H1 (cell line): Measurements from ENCODE around the gene TSHB. TPM values are rescaled to one million over a fixed set of nuclear protein-coding genes. Genes with fewer than 3 reads are reported as not detected.

Source experiments
- CTCF ChIA-PET: fragments of 300-600 bp; sonication (Branson Sonifier 250); formaldehyde crosslinking; loops from one replicate; lab custom pipeline; 2021; ENCODE audit not compliant: partially characterized antibody; lab: Charles Lee
- POLR2A ChIA-PET: fragments of 300-600 bp; sonication (Branson Sonifier 250); formaldehyde crosslinking; loops from one replicate; lab custom pipeline; 2021; ENCODE audit warnings: inconsistent platforms; ENCODE audit not compliant: partially characterized antibody; lab: Charles Lee
- DNase-seq, 2 experiments: peaks; one replicate each; pipeline versions ENCODE4 v3.0.0 to v3.0.0-alpha.2; 2010 to 2022; ENCODE audit warnings: low spot score in 2 of 2, low read depth in 1 of 2, mixed read lengths in 1 of 2
- FAIRE-seq: peaks from 2 replicates; lab custom pipeline; 2011; peaks lifted over from hg19 to GRCh38; lab: Jason Lieb, UNC
- H2AFZ ChIP-seq: 2 replicates; pipeline ENCODE4 v1.8.1; 2012; ENCODE audit warnings: low read length, inconsistent platforms
- H2AK5ac ChIP-seq: 2 replicates; pipeline ENCODE4 v1.6.1; 2013; ENCODE audit warnings: low read depth, low read length
- H2BK120ac ChIP-seq: replicated peaks from 2 replicates; pipeline ENCODE3; 2013; ENCODE audit warnings: low read depth, low read length, inconsistent platforms
- H2BK12ac ChIP-seq: 2 replicates; pipeline ENCODE4 v1.6.1; 2013; ENCODE audit warnings: low read depth, low read length
- H2BK15ac ChIP-seq: 2 replicates; pipeline ENCODE4 v1.6.1; 2013; ENCODE audit warnings: low read length
- H2BK20ac ChIP-seq: 2 replicates; pipeline ENCODE4 v1.6.1; 2013; ENCODE audit warnings: low read length
- H2BK5ac ChIP-seq: 2 replicates; pipeline ENCODE4 v1.6.1; 2013; ENCODE audit warnings: low read depth, low read length
- H3K14ac ChIP-seq: 2 replicates; pipeline ENCODE4 v1.6.1; 2013; ENCODE audit warnings: inconsistent platforms; ENCODE audit not compliant: insufficient read length
- H3K18ac ChIP-seq: 2 replicates; pipeline ENCODE4 v1.6.1; 2013; ENCODE audit warnings: low read length; ENCODE audit errors: extremely low read depth
- H3K23ac ChIP-seq: 2 replicates; pipeline ENCODE4 v1.6.1; 2013; ENCODE audit warnings: inconsistent platforms; ENCODE audit not compliant: insufficient read length
- H3K23me2 ChIP-seq: 2 replicates; pipeline ENCODE4 v1.6.1; 2013; ENCODE audit warnings: low read depth, low read length
- H3K27ac ChIP-seq: 2 replicates; pipeline ENCODE4 v1.6.1; 2011; ENCODE audit warnings: low read depth, low read length, inconsistent platforms
- H3K27me3 ChIP-seq, 4 experiments: replicated peaks in 1 of 4; 1 replicate in 1 of 4; 2 replicates in 3 of 4; pipeline versions ENCODE4 v1.6.1 to v1.8.1; 2011 to 2013; ENCODE audit warnings: low read length in 3 of 4, mild to moderate bottlenecking in 3 of 4, inconsistent platforms in 2 of 4, mixed read lengths in 2 of 4, moderate library complexity in 1 of 4; ENCODE audit not compliant: control insufficient read depth in 3 of 4, insufficient read depth in 3 of 4; ENCODE audit errors: extremely low read depth in 1 of 4
- H3K36me3 ChIP-seq, 4 experiments: 2 replicates each; pipeline versions ENCODE4 v1.6.1 to v1.8.1; 2011 to 2013; ENCODE audit warnings: mild to moderate bottlenecking in 4 of 4, low read length in 3 of 4, moderate library complexity in 2 of 4, control low read depth in 1 of 4, inconsistent platforms in 1 of 4; ENCODE audit not compliant: insufficient read depth in 4 of 4, control insufficient read depth in 2 of 4
- H3K4ac ChIP-seq: replicated peaks from 2 replicates; pipeline ENCODE3; 2013; ENCODE audit warnings: low read length, low read depth, mixed read lengths, inconsistent platforms; ENCODE audit not compliant: insufficient read length
- H3K4me1 ChIP-seq, 4 experiments: replicated peaks in 1 of 4; 1 replicate in 1 of 4; 2 replicates in 3 of 4; pipeline versions ENCODE4 v1.6.1 to v1.8.1; 2011 to 2013; ENCODE audit warnings: low read length in 3 of 4, inconsistent platforms in 2 of 4, mixed read lengths in 1 of 4; ENCODE audit not compliant: insufficient read depth in 4 of 4, control insufficient read depth in 3 of 4
- H3K4me2 ChIP-seq, 2 experiments: 2 replicates each; pipeline versions ENCODE4 v1.6.1 to v1.8.1; 2011 to 2013; ENCODE audit warnings: low read depth in 2 of 2, low read length in 2 of 2, control low read depth in 1 of 2, inconsistent platforms in 1 of 2, mild to moderate bottlenecking in 1 of 2; ENCODE audit not compliant: insufficient read depth in 1 of 2
- H3K4me3 ChIP-seq, 4 experiments: fragments of 200-600, 300-600 bp in 1 of 4; sonication (generic), shearing (Covaris generic), sonication (Bioruptor Twin) in 1 of 4; 2 replicates each; pipeline versions ENCODE4 v1.5.1 to v1.8.1; 2011 to 2016; ENCODE audit warnings: low read length in 4 of 4, low read depth in 3 of 4, control low read depth in 2 of 4, inconsistent platforms in 2 of 4, mild to moderate bottlenecking in 2 of 4, mixed read lengths in 1 of 4, moderate library complexity in 1 of 4; ENCODE audit not compliant: insufficient read depth in 2 of 4; ENCODE audit errors: extremely low read depth in 1 of 4
- H3K56ac ChIP-seq: replicated peaks from 2 replicates; pipeline ENCODE3; 2013; ENCODE audit warnings: low read depth, mild to moderate bottlenecking, mixed read lengths, low read length, inconsistent platforms; ENCODE audit not compliant: insufficient read length
- H3K79me1 ChIP-seq: 2 replicates; pipeline ENCODE4 v1.6.1; 2013; ENCODE audit warnings: low read depth, low read length, control low read depth
- H3K79me2 ChIP-seq, 2 experiments: 2 replicates each; pipeline versions ENCODE4 v1.6.1 to v1.8.1; 2012 to 2013; ENCODE audit warnings: low read length in 2 of 2, mild to moderate bottlenecking in 2 of 2, inconsistent platforms in 1 of 2; ENCODE audit not compliant: insufficient read depth in 2 of 2, control insufficient read depth in 1 of 2
- H3K9ac ChIP-seq, 4 experiments: replicated peaks in 1 of 4; 1 replicate in 1 of 4; 2 replicates in 3 of 4; pipeline versions ENCODE4 v1.6.1 to v1.8.1; 2011 to 2013; ENCODE audit warnings: low read depth in 3 of 4, low read length in 3 of 4, control low read depth in 2 of 4, mild to moderate bottlenecking in 2 of 4, moderate library complexity in 2 of 4, inconsistent platforms in 1 of 4; ENCODE audit errors: extremely low read depth in 1 of 4
- H3K9me3 ChIP-seq, 2 experiments: 2 replicates each; pipeline versions ENCODE4 v1.6.1 to v1.8.1; 2012 to 2013; ENCODE audit warnings: mild to moderate bottlenecking in 2 of 2, moderate library complexity in 2 of 2, control low read depth in 1 of 2, inconsistent platforms in 1 of 2, low read depth in 1 of 2, low read length in 1 of 2, mixed read lengths in 1 of 2; ENCODE audit not compliant: insufficient read depth in 2 of 2
- H4K20me1 ChIP-seq, 2 experiments: replicated peaks in 1 of 2; 2 replicates each; pipeline versions ENCODE3 to v1.8.1; 2011 to 2013; ENCODE audit warnings: inconsistent platforms in 2 of 2, low read length in 2 of 2, mild to moderate bottlenecking in 1 of 2; ENCODE audit not compliant: insufficient read depth in 2 of 2, control insufficient read depth in 1 of 2
- H4K5ac ChIP-seq: 2 replicates; pipeline ENCODE4 v1.6.1; 2013; ENCODE audit warnings: low read length, low read depth, mixed read lengths, inconsistent platforms; ENCODE audit not compliant: insufficient read length
- H4K8ac ChIP-seq: 2 replicates; pipeline ENCODE4 v1.8.0; 2013; ENCODE audit warnings: mild to moderate bottlenecking, moderate library complexity, low read length, inconsistent platforms; ENCODE audit not compliant: insufficient read depth; ENCODE audit errors: extremely low read depth
- H4K91ac ChIP-seq: replicated peaks from 2 replicates; pipeline ENCODE3; 2013; ENCODE audit warnings: low read length, mixed read lengths, inconsistent platforms; ENCODE audit not compliant: insufficient read length
- BCL11A ChIP-seq, 2 experiments: IDR thresholded peaks; one replicate each; pipeline ENCODE4 v1.6.1; 2011; ENCODE audit warnings: low read depth in 2 of 2, low read length in 2 of 2, mild to moderate bottlenecking in 2 of 2
- CHD2 ChIP-seq: IDR thresholded peaks from 2 replicates; pipeline ENCODE4 v1.6.1; 2012; ENCODE audit warnings: low read length, improper control_type of control experiment
- GABPA ChIP-seq: IDR thresholded peaks from 2 replicates; pipeline ENCODE4 v1.6.1; 2011; ENCODE audit warnings: mild to moderate bottlenecking, low read length, moderate library complexity, borderline replicate concordance; ENCODE audit not compliant: insufficient read depth
- HDAC6 ChIP-seq: IDR thresholded peaks from one replicate; pipeline ENCODE4 v1.7.1; 2012; ENCODE audit warnings: low read depth, mild to moderate bottlenecking, inconsistent platforms, low read length, moderate library complexity
- SAP30 ChIP-seq: fragments of 300-600 bp; sonication (generic); IDR thresholded peaks from 2 replicates; pipeline ENCODE4 v1.7.1; 2012; ENCODE audit warnings: low read length, moderate library complexity, mild to moderate bottlenecking, inconsistent platforms; ENCODE audit not compliant: insufficient read depth, insufficient replicate concordance
- SRF ChIP-seq: IDR thresholded peaks from 2 replicates; pipeline ENCODE4 v1.6.1; 2011; ENCODE audit warnings: mild to moderate bottlenecking, low read depth, low read length, moderate library complexity
- WGBS, 2 experiments: shearing (Covaris generic) in 1 of 2; methylation state at CpG; one replicate each; pipeline versions ENCODE4 v1.1.6 to v1.1.7; 2013 to 2015; ENCODE audit warnings: low lambda C conversion rate in 2 of 2, mixed read lengths in 2 of 2, inconsistent platforms in 1 of 2, low coverage in 1 of 2, missing lambda C conversion rate in 1 of 2; ENCODE audit not compliant: insufficient replicate concordance in 2 of 2, insufficient coverage in 1 of 2, insufficient read length in 1 of 2; ENCODE audit errors: extremely low coverage in 1 of 2, missing lambda C conversion rate in 1 of 2; 5-methylcytosine and 5-hydroxymethylcytosine counted together
- polyA plus RNA-seq, 7 experiments: library from polyadenylated mRNA; depleted of rRNA in 3 of 7; stranded (reverse) in 5 of 7; unstranded in 2 of 7; fragments of >200 nt in 5 of 7; fragments of 200-250 nt in 2 of 7; gene quantifications; 1 replicate in 5 of 7; 2 replicates in 1 of 7; 4 replicates in 1 of 7; pipeline versions ENCODE4 v1.2.1 to v1.2.3, GENCODE V29; 2011 to 2013; ENCODE audit warnings: missing spikeins in 2 of 7, mixed read lengths in 2 of 7
- total RNA-seq: library from RNA; stranded (reverse); fragmentation: NEBNext Ultra II Directional; extraction: Animal tissue kit (Norgen Biotek cat#: 25700); gene quantifications from 2 replicates; pipeline ENCODE4 v1.2.1, GENCODE V29; 2021

The TSHB gene
- total and polyA plus RNA-seq, 2 of the 8 experiments (the other 6 are each of a cell fraction or from before 2014, with no cell fraction given) = not detected

DNA sequence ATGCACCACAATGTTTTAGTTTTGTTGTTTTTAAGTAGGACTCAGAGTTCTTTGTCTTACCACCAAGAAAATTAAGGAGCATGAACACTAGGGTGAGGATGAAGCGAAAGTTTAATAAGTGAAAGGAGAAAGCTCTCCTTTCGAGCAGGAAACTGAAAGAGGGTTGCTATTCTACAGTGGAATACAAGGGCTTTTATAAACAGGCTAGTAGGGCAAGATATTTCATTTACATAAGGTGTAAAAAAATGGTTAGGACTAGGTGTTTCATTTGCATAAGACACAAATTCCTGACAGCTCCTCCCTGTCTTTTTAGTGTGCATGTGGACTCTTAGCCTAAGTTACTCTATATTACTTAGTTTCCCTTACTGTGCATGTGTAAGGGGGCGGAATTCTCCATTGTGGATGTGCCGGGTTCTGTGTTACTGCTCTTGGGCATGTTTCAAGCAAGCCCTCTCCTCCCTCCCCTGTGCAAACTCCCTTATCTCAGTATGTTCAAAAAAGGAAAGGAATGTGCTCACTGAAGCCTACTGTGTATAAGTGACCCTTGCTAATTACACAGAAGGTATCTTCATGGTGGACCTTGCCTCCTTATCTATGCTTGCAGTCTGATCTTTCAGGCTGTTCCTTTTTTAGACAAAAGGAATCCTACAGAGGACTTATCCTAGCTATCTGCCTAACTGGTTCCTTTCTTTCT, 7.3 kb downstream of the TSHB start:
- Histone ChIP-seq H3K56ac (no peak overlapping the region), H3K36me3 (no peaks in the 10 kb centered on the region), H3K23ac (no peak overlapping the region), H2BK20ac (no peak overlapping the region), H3K9ac (no peak overlapping the region), H4K5ac (no peak overlapping the region), H3K79me1 (no peaks in the 10 kb centered on the region), H4K8ac (no peak overlapping the region), H2BK12ac (no peak overlapping the region), H3K4me2 (no peak overlapping the region), H3K27me3 (no peaks in the 10 kb centered on the region), H3K9me3 (no peaks in the 10 kb centered on the region), H4K20me1 (no peaks in the 10 kb centered on the region), H3K4me3 (no peak overlapping the region), H3K14ac (no peak overlapping the region), H2BK15ac (no peak overlapping the region), H2BK5ac (no peak overlapping the region), H2AK5ac (no peak overlapping the region), H2BK120ac (no peak overlapping the region), H3K23me2 (peaks cover 2% of the 10 kb centered on the region; the same call in 1 of the 2 replicates), H4K91ac (no peak overlapping the region), H3K4ac (no peak overlapping the region), H3K18ac (no peak overlapping the region), H3K79me2 (no peaks in the 10 kb centered on the region), H3K4me1 (no peaks in the 10 kb centered on the region), H3K27ac (no peak overlapping the region), H2AFZ (0 out of 2 replicates have a peak overlapping the region, but pooled peaks have one; percentile 5)
- FAIRE-seq (no peak), DNase-seq (no peak)
- CTCF ChIA-PET = interaction anchor here (0.7 to 13.0 kb wide), 3 partner anchors 16 to 61 kb away, joined by 3 to 106 read pairs (median 3); no protein-coding TSS in a partner anchor
- 91% methylated on average over 4 of the region's 4 CpGs; no CpG with 5 or more reads in 1 of the 2 experiments for WGBS, 2 experiments
- POLR2A ChIA-PET = interaction anchor here (1.2 kb wide), 1 partner anchor 42 kb away, joined by 3 read pairs; no protein-coding TSS in a partner anchor
- TF ChIP-seq CHD2 (no peak), BCL11A (IDR thresholded peaks at IDR 0.05; ENCODE audit: low read depth in 2 of 2, low read length in 2 of 2) (no peak), HDAC6 (no peak), GABPA (no peak), SRF (no peak), SAP30 (no peak)
